Choroid plexus epithelial cell (primary cell): ENCODE measurements around the gene TAF3.

ENCODE experiments used
- DNase-seq: peaks from one replicate; pipeline ENCODE4 v3.0.0-alpha.2; 2010; ENCODE audit warnings: low read depth
- H3K4me3 ChIP-seq: 2 replicates; pipeline ENCODE4 v1.5.1; 2011; ENCODE audit warnings: low read depth, mild to moderate bottlenecking, control low read depth, low read length, moderate library complexity
- CTCF ChIP-seq: conservative IDR thresholded peaks from 2 replicates; pipeline ENCODE4 v1.5.1; 2011; ENCODE audit warnings: low read depth, mild to moderate bottlenecking, control low read depth, inconsistent platforms, low read length, moderate library complexity

TAF3 gene

GRCh38 chr10:7889947-7890542 is 71.7 kb downstream of the TAF3 start:
- no peak overlapping the region for H3K4me3 ChIP-seq
- DNase-seq: no peak
- no peak for TF ChIP-seq CTCF

GRCh38 chr10:7890781-7891180 is 72.5 kb downstream of the TAF3 start:
- no peak overlapping the region for H3K4me3 ChIP-seq
- no peak for DNase-seq
- TF ChIP-seq CTCF: no peak

- TF ChIP-seq CTCF: no peak
- no peak overlapping the region for H3K4me3 ChIP-seq
- DNase-seq: peak; percentile 71
Observed at GRCh38 chr10:7891634-7892033, 73.3 kb downstream of the TAF3 start.

GRCh38 chr10:7892146-7892545 is 73.8 kb downstream of the TAF3 start:
- TF ChIP-seq CTCF: no peak
- no peak overlapping the region for H3K4me3 ChIP-seq
- peak; percentile 51 for DNase-seq

GRCh38 chr10:7895699-7896090 is 77.4 kb downstream of the TAF3 start:
- no peak for DNase-seq

GRCh38 chr10:7896297-7896696 is 78.0 kb downstream of the TAF3 start:
- TF ChIP-seq CTCF: no peak
- no peak for DNase-seq
- H3K4me3 ChIP-seq: no peak overlapping the region

More at GRCh38 chr10:7895699-7896090, 77.4 kb downstream of the TAF3 start:
- H3K4me3 ChIP-seq: no peak overlapping the region
- TF ChIP-seq CTCF: no peak

- H3K4me3 ChIP-seq: no peak overlapping the region
- no peak for TF ChIP-seq CTCF
Observed at GRCh38 chr10:7901256-7901655, 83.0 kb downstream of the TAF3 start.

More at GRCh38 chr10:7901256-7901655, 83.0 kb downstream of the TAF3 start:
- no peak for DNase-seq
